SK-N-SH treated with all-trans-retinoic acid at 6 μM for 48 hours (cell line): ENCODE measurements around the gene ADGRB3.
A peak's percentile ranks its signal among the peaks of the same experiment; 100 is the strongest.

ENCODE experiments used
- ATAC-seq: fragments of 200-7000 bp; cut with Tn5 transposase; 3 replicates; pipeline ENCODE4 v1.9.1; 2020; ENCODE audit warnings: mild to moderate bottlenecking, moderate library complexity
- ARNTL ChIP-seq: fragments of 450-650 bp; formaldehyde crosslinking; IDR thresholded peaks from 2 replicates; pipeline ENCODE4 v1.5.0; 2020; ENCODE audit warnings: low read depth, mild to moderate bottlenecking, moderate library complexity, borderline replicate concordance
- BACH2 ChIP-seq: fragments of 250-450 bp; sonication (Bioruptor Pico); IDR thresholded peaks from 2 replicates; pipeline ENCODE4 v1.9.0; 2021; ENCODE audit warnings: mild to moderate bottlenecking, borderline replicate concordance
- CREB5 ChIP-seq: fragments of 250-450 bp; sonication (Bioruptor Pico); IDR thresholded peaks from 2 replicates; pipeline ENCODE4 v1.5.1; 2020; ENCODE audit warnings: low read depth, mild to moderate bottlenecking, moderate library complexity
- CSDC2 ChIP-seq: fragments of 250-450 bp; sonication (Bioruptor Pico); IDR thresholded peaks from 2 replicates; pipeline ENCODE4 v1.5.0; 2020; ENCODE audit warnings: mild to moderate bottlenecking, moderate library complexity
- ESRRG ChIP-seq: fragments of 250-450 bp; sonication (Bioruptor Pico); IDR thresholded peaks from 2 replicates; pipeline ENCODE4 v1.6.1; 2021; ENCODE audit warnings: mild to moderate bottlenecking
- GLIS3 ChIP-seq: fragments of 250-450 bp; sonication (Bioruptor Pico); IDR thresholded peaks from 2 replicates; pipeline ENCODE4 v1.5.0; 2020; ENCODE audit warnings: mild to moderate bottlenecking, moderate library complexity
- OSR1 ChIP-seq: fragments of 250-450 bp; sonication (Bioruptor Pico); IDR thresholded peaks from 2 replicates; pipeline ENCODE4 v1.8.0; 2022; ENCODE audit warnings: moderate library complexity, mild to moderate bottlenecking, inconsistent platforms
- PATZ1 ChIP-seq: fragments of 250-450 bp; sonication (Bioruptor Pico); IDR thresholded peaks from 2 replicates; pipeline ENCODE4 v1.8.0; 2020; ENCODE audit warnings: mild to moderate bottlenecking, moderate library complexity, borderline replicate concordance
- POU6F1 ChIP-seq: fragments of 250-450 bp; sonication (Bioruptor Pico); IDR thresholded peaks from 2 replicates; pipeline ENCODE4 v1.8.0; 2021; ENCODE audit warnings: low read depth, mild to moderate bottlenecking, moderate library complexity, borderline replicate concordance
- PPARA ChIP-seq: fragments of 250-450 bp; sonication (Bioruptor Pico); IDR thresholded peaks from 2 replicates; pipeline ENCODE4 v1.5.0; 2020; ENCODE audit warnings: mild to moderate bottlenecking, borderline replicate concordance
- SNAI2 ChIP-seq: fragments of 250-450 bp; sonication (Bioruptor Pico); IDR thresholded peaks from 2 replicates; pipeline ENCODE4 v1.5.0; 2020; ENCODE audit warnings: mild to moderate bottlenecking, moderate library complexity
- TCF4 ChIP-seq: fragments of 250-450 bp; sonication (Bioruptor Pico); IDR thresholded peaks from 2 replicates; pipeline ENCODE4 v1.8.0; 2021; ENCODE audit warnings: mild to moderate bottlenecking, moderate library complexity, borderline replicate concordance
- ZC3H10 ChIP-seq: fragments of 250-450 bp; sonication (Bioruptor Pico); IDR thresholded peaks from 2 replicates; pipeline ENCODE4 v1.5.1; 2021; ENCODE audit warnings: mild to moderate bottlenecking, moderate library complexity
- ZFP3 ChIP-seq: fragments of 250-450 bp; sonication (Bioruptor Pico); IDR thresholded peaks from 2 replicates; pipeline ENCODE4 v1.5.0; 2020; ENCODE audit warnings: mild to moderate bottlenecking, moderate library complexity
- ZFP30 ChIP-seq: fragments of 450-650 bp; formaldehyde crosslinking; IDR thresholded peaks from 2 replicates; pipeline ENCODE4 v1.5.0; 2022; ENCODE audit warnings: mild to moderate bottlenecking, moderate library complexity
- ZNF565 ChIP-seq: fragments of 450-650 bp; formaldehyde crosslinking; conservative IDR thresholded peaks from 2 replicates; pipeline ENCODE4 v1.5.0; 2020; ENCODE audit warnings: low read depth, mild to moderate bottlenecking, moderate library complexity
- ZNF70 ChIP-seq: fragments of 450-650 bp; formaldehyde crosslinking; IDR thresholded peaks from 2 replicates; pipeline ENCODE4 v1.5.0; 2020; ENCODE audit warnings: mild to moderate bottlenecking, moderate library complexity
- ZNF8 ChIP-seq: fragments of 450-650 bp; formaldehyde crosslinking; IDR thresholded peaks from 2 replicates; pipeline ENCODE4 v1.5.0; 2020; ENCODE audit warnings: mild to moderate bottlenecking, moderate library complexity
- TF ChIP-seq, protein P1 (sequence below): fragments of 250-450 bp; sonication (Bioruptor Pico); IDR thresholded peaks from 2 replicates; pipeline ENCODE4 v1.5.0; 2020; ENCODE audit warnings: mild to moderate bottlenecking, moderate library complexity

The ADGRB3 gene

GRCh38 chr6:68754681-68755213, 119.7 kb downstream of the ADGRB3 start:
- ATAC-seq: no peak
- no peak for TF ChIP-seq ZNF8 (CRISPR knock-in tag)
- no peak for TF ChIP-seq ZNF70 (CRISPR knock-in tag)
- no peak for TF ChIP-seq OSR1 (CRISPR knock-in tag)
- TF ChIP-seq ZFP3: no peak

GRCh38 chr6:68756454-68757375, 121.6 kb downstream of the ADGRB3 start:
- TF ChIP-seq CSDC2 (CRISPR knock-in tag) (no peak), TCF4 (CRISPR knock-in tag) (peak; percentile 39; the same call in 1 of the 2 replicates)
- ATAC-seq: no peak

DNA sequence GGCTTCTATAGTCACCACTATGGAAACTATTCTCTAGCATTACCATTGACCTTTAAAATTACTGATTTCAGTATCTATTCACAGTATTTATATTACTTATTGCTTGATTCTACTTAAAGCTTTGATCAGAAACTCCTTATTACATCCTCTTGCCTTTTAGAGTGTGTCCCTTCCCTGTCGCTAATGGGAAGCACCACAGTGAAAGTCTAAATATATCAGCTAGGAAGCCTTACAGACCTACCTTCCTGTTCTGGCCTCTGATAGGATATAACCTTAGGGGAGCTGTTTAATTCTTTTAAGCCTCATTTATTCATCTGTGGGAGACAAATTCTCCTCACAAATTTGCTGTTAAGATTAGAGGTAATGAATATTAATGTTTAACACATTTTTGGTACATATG, 122.7 kb downstream of the ADGRB3 start:
- ATAC-seq: no peak
- TF ChIP-seq ZFP30 (CRISPR knock-in tag): no peak
- TF ChIP-seq ZFP3: no peak
- no peak for TF ChIP-seq POU6F1 (CRISPR knock-in tag)
- TF ChIP-seq GLIS3 (CRISPR knock-in tag): no peak
- TF ChIP-seq BACH2: no peak
- TF ChIP-seq ARNTL: no peak
- no peak for TF ChIP-seq PPARA (CRISPR knock-in tag)
- TF ChIP-seq, protein P1, sequence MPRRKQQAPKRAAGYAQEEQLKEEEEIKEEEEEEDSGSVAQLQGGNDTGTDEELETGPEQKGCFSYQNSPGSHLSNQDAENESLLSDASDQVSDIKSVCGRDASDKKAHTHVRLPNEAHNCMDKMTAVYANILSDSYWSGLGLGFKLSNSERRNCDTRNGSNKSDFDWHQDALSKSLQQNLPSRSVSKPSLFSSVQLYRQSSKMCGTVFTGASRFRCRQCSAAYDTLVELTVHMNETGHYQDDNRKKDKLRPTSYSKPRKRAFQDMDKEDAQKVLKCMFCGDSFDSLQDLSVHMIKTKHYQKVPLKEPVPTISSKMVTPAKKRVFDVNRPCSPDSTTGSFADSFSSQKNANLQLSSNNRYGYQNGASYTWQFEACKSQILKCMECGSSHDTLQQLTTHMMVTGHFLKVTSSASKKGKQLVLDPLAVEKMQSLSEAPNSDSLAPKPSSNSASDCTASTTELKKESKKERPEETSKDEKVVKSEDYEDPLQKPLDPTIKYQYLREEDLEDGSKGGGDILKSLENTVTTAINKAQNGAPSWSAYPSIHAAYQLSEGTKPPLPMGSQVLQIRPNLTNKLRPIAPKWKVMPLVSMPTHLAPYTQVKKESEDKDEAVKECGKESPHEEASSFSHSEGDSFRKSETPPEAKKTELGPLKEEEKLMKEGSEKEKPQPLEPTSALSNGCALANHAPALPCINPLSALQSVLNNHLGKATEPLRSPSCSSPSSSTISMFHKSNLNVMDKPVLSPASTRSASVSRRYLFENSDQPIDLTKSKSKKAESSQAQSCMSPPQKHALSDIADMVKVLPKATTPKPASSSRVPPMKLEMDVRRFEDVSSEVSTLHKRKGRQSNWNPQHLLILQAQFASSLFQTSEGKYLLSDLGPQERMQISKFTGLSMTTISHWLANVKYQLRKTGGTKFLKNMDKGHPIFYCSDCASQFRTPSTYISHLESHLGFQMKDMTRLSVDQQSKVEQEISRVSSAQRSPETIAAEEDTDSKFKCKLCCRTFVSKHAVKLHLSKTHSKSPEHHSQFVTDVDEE (CRISPR knock-in tag): no peak
- TF ChIP-seq CREB5 (CRISPR knock-in tag): no peak
- no peak for TF ChIP-seq ZNF70 (CRISPR knock-in tag)
- TF ChIP-seq ZNF565 (CRISPR knock-in tag): no peak
- no peak for TF ChIP-seq PATZ1 (CRISPR knock-in tag)
- no peak for TF ChIP-seq ZC3H10
- no peak for TF ChIP-seq ESRRG (CRISPR knock-in tag)
- TF ChIP-seq SNAI2: no peak

DNA sequence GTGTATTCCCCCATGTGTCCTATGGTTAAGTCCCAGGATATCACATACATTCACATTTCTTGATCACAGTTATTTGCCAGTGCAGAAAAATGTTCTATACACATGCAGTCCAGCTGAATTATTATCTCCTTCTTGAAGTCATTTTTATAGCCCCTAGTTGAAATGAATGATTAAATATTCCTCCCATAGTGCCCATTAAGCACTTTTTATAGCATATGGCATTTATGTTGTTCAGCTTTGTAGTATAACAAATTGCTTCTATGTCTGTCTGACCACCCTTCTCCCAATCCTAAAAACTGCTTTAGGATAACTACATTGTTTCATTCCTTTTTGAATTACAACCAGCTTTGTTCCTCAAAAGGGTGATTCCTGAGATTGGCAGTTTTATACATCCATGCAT, 123.5 kb downstream of the ADGRB3 start:
- TF ChIP-seq ESRRG (CRISPR knock-in tag): no peak
- TF ChIP-seq OSR1 (CRISPR knock-in tag): no peak
- TF ChIP-seq ZNF8 (CRISPR knock-in tag): no peak
- TF ChIP-seq, protein P1 (CRISPR knock-in tag): no peak
- TF ChIP-seq PATZ1 (CRISPR knock-in tag): no peak

More for the DNA sequence above, 123.5 kb downstream of the ADGRB3 start:
- ATAC-seq: no peak
